Fibroblast of skin of abdomen (primary cell): Measurements from ENCODE around the gene RGL2.
A peak's percentile ranks its signal among the peaks of the same experiment; 100 is the strongest.

ENCODE experiments used
- DNase-seq: peaks from one replicate; pipeline ENCODE4 v3.0.0-alpha.2; 2013

RGL2 gene

DNA sequence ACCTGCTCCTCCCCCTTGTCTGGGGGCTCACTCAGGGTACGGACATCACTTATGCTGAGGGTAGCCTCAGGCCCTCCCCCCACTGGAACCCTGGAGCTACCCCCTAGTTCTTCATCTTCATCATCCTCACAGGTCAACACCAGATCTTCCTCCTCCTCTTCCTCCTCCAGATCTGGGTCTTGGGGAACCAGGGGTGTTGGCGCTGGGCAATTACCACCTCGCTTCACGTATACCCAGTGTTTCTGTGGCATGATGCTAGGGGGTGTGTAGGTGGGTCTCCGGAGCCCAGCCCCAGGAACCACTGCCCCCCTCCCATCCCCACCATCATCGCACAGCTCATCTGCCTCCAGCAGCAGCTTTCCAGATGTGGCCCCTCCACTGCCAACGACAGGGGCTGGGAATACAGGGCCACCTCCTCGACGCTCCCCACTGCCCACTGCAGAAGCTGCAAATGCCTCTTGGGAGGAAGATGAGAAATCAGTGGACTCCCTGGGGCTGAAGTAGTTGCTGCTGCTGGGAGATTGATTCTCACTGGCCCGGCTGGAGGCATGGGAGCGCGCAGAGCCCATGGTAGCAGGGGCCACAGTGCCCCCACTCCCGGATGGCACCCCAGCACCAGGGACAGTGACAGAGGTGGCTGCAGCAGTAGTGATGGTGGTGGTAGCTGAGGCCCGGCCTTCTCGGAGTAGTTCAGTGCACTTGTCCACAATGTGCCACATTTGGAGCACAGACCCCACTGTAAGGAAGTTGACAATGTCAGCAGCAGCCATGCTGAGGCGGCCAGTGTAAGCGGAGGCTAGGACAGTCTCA lies 17.3 kb upstream of the RGL2 start:
- no peak for DNase-seq

DNA sequence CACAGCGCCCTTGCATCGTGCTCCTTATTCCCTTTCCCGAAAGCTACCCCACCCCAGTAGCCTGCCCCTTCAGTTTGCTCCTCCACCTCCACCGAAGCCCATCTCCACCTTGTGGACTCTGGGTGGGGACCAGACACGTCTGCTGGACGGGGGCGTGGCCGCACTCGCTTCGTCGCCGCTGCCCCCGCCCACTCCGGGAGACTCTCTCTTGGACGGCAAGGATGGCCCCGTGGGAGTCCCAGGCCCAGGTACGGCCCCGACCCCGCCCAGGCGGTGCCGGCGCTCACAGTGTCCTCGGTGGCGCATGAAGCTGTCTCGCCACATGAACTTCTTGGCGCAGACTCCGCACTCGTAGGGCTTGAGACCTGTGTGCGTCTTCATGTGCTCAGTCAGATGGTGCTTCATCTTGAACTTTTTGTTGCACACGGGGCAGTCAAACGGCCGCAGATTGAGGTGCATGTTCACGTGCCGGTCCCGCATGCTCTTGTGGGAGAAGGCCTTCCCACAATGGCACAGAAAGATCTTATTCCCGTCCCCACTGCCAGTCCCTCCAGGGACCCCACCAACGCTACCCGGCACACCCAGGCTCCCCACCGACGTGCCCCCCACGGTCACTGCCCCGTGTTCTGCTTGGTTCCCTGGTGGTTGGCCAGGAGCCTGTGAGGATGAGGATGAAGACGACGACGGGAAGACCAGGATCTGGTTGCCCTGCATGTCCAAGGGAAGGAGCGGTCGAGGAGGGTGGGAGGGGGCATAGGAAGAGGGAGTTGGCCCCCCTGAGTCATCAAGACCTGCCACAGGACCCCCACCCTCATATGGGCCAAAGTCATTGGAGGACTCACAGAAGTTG lies 16.4 kb upstream of the RGL2 start:
- no peak for DNase-seq

DNA sequence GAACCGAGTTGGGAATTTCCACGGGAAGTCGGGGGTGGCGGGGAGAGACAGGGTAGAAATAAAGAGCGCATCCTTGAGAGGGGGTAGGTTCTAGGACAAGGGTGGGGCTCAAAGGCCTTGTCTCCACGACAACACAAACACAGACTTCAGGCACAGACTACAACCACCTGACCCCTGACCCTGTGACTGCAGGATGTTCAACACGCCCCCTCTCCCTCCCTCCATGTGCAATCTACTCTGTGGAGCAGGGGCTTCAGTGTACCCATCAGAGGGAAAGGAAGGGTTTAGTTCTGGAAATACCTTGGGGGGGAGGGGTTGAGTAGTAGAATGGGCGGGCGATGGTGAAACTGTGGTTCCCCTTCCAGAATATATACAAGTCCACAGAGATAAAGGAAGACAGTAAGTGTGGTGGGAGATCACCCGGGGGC lies 15.8 kb upstream of the RGL2 start:
- peak; percentile 77 for DNase-seq

DNA sequence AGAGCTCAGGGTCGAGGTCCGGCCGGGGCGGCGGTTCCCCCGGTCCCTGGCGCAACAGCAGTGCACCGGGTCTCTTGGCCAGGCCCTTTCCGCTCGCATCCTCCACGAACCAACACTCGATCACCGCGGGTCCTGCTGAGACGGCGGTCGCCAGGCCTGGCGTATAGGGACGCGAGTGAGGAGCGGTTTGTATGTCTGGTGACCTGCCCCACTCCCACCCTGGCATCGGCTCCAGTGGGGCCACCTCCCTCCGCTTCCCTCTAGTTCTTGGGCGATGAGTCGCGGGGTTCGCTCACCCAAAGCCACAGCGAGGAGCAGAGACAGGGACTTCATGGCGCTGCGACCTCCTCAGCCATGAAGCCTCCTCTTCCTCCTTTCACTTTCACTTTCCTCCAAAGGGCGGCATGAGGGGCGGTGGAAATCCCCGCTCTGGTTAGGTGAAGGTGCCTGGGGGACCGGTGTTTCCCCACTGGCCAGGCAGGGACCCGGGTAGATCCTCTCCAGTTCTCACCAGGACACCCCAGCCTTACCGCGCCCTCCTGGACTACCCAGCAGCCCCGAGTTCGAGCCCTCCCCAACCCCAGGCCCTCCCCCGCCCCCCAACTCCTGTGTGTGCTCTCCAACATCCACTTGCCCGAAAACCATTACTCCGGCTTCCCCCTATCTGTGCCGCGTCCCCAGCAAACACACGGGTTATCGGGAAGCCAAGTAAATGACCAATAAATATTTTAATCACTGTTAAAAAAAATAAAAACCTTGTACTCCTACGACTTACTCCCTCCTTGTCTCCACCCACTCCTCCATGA lies 15.2 kb upstream of the RGL2 start, which contains the start of gene TAPBP:
TSS of gene TAPBP (minus strand) at position 370 of the 806 bp plus-strand sequence. CDS start at position 333, 37 bp downstream.
- peak; percentile 55 for DNase-seq

DNA sequence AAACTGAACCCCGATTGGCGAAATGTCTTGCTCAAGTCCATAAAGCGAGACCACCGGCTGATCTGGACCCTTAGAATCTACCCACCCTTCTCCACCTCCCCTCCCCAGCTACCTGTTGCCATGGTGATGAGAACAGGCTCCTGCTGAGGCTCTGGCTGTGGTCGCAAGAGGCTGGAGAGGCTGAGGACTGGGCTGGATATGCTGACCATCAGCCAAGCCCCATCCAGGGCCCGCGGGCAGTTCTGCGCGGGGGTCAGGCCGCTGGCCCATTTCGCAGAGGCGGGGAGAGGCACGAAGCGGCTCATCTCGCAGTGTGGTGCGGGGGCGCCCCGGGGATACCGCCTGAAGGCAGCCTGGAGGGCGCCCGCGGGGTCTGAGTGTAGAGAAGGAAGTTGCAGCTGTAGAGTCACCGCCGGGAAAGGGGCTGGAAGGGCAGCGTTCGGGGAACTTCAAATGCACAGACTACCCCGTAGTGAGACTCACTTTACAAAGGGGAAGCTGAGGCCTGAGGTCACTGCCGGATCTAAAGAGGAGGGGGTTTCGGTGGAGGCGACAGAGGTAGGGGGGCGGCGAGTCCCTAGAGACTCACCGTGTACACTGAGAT lies 14.5 kb upstream of the RGL2 start:
- DNase-seq: peak; percentile 11

DNA sequence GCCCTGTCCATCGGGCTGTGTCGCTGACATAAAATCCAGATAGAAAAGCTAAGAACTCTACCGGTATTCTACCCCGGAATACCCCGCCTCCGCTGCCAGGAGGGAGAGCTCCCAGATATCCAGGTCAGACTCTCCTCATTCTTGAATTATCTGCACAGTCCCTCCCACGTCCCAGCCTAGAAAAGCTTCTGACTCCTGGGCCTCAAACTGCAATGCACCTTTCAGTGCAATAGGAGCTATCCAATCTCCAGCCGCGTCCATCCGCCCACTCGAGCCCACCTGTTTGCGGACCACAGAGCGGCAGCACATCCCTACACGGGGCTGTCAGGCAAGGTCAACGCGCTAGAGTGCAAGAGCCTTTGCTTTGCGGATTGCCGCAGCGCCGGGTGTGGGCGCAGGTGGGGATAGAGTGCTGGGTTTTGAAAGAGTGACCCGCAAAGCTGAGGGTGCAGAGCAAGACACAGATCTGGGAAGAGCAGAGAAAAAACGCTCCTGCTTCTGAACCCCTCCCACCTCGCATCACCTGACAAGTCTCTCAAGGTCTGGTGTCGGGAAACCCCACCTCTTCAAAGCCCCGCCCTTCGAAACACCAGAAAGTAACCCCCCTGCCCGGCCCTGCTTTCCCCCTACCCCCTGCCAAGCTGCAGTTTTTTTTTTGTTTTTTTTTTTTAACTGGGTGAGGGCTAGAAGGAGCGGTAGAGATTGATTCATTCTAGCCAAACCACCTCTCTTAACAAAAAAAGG lies 13.8 kb upstream of the RGL2 start:
- DNase-seq: peak; percentile 48

DNA sequence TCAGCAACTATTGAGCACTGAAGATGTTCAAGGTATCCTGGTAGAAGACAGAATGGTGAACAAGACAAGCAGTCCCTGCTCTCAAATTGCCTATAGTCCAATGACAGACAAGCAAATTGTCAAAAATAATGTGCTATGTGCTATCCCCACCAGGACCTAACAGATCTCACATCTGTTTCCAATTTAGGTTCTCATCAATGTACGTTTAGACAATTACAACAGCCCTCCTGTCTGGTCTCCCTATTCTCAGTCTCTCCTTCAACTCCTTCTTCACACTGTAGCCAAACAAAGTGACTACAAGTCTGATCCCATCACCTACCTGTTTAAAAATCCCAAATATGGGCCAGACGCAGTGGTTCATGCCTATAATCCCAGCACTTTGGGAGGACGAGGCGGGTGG lies 7.6 kb upstream of the RGL2 start:
- DNase-seq: no peak

DNA sequence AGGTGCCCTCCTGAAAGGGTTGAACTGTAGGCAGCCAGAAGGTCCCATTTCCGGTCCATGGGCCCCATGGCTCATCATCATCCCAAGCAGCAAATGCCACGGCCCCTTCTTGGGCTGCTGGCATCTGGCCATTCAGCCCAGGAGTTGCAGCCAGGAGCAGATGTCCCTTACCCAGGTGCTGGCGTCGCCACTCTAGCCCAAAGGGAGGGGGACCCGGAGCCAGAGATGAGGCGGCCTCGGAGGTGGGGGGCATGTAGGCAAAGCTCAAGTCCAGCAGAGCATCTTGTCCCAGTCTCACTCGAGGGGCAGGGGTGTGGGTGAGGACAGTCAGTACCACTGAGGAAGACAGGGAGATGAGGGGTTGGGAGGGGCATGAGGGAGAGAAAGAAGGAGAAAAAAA lies 6.3 kb upstream of the RGL2 start:
- no peak for DNase-seq

DNA sequence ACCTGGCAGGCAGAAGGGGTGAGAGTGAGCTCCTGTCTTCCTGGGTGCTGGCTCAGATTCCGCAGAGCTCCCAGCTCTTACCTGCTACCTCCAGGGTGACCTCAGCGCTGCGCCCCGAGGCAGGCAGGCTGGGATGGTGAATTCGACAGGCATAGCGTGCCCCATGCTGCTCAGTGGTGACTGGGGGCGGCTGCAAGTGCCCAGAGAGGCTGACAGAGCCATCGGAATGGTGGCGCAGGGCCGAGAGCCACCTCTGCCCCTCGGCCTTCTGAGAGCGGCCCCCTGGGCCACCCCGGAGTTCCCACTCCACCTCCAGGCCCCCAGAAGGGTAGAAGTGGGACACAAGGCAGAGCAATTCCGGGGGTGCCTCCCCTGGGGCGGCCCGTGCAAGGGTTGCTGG lies 5.5 kb upstream of the RGL2 start:
- no peak for DNase-seq

DNA sequence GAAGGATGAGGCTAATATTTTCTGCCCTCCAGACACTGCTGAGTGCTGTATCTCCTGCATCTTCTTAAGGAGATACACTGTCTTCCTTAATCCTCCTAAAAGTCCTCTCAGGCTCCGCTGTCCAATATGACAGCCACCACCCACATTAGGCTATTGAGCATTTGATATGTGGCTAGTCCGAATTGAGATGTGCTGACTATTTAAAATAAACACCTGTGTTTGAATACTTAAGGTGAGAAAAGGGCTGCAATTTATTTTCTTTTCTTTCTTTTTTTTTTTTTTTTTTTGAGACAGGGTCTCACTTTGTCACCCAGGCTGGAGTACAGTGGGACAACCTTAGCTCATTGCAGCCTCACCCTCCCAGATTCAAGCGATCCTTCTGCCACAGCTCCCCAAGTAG lies 3.1 kb upstream of the RGL2 start:
- DNase-seq: no peak

DNA sequence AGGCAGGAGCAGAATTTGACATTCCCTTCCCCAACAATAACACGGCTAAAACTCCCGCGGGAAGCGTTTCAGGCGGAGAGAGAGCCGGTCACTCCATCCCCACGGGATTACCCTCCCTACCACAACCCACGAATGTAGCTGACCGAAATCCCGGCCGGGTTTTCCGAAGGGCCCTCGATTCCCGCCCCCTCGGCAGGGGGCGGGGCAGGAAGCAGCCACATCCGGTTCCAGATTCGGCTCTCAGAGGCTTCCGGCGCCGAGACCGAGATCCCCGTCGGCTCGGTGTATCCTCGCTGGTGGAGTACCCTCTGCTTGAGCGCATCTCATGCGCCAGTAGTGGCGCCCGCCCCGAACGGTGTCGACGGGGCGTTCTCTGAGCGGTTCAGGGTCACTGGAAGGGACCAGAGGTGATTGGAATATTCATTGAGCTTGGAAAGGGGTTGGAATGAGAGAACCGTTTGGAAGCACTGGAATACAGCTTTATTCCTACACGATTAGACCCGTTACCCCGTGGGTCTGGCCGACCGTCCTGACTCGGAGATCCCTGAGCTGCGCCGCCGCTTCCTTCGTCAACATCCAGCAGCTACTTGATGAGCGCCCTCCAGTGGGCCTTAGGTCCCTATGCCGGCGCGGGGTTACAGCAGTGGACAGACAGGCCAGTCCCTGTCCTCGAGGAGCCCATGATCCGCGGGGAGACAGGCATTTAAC lies 649 bp upstream of the RGL2 start:
- DNase-seq: peak; percentile 93

DNA sequence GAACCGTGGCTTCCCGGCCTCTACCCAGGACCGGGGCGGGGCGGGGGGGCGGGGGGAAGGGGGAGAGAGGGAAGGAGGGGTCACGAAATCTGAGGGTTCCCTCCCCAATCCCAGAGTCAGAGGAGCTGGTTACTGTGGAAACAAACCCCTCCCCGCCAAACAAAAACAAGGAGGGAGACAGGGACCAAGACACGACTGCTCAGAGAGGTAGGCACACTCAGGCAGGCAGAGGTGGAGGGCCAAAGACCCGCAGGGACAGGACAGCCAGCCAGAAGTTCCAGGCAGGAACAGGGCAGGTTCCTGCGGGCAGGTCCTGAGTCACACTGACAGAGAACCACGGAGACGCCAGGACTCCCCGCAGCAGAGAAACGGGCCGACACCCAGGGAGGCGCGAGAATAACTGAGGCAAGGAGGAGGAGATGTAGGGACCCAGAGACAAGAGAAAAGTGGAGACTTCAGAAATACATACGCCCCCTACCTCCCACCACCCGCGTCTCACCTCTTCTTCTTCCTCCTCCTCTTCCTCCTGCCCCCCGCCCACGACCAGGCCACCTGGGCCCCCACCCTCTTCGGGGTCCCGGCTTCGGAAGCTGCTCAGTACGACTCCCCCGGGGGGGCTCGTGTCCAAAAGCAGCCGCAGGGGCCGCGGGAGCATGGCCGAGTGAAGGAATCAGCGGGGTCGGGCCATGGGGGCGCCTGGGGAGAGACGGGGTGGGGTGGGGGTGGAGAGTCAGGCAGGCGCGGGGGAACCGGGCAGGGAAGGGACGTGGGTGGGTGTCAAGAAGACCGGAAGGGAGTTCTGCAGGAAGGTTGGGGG lies 578 bp downstream of the RGL2 start:
- peak; percentile 73 for DNase-seq

DNA sequence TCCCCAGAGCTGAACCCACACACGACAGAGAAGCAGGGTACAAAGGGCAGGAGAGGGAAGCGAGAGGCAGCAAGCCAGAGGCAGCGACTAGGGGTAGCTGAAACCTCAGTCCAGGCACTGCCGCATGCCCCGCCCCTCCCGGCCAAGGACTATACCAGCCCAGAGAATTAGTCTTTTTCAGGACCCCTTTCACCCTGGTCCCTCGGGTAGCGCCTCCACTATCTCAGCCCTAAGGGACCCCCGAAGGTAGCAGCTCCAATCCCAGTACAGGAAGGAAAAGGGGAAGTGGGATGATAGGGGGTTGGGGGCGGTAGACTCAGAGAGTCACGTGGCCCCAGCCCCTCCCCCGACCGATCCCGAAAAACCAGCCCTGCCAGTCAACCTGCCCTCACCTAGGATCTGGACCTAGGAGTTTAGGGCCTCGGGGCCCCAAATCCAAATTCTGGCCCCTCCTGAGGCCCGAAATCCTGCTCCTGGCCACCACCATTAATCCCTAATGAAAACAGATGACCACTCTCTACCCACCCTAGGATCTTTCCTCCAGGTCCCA lies 1.3 kb downstream of the RGL2 start:
- no peak for DNase-seq

DNA sequence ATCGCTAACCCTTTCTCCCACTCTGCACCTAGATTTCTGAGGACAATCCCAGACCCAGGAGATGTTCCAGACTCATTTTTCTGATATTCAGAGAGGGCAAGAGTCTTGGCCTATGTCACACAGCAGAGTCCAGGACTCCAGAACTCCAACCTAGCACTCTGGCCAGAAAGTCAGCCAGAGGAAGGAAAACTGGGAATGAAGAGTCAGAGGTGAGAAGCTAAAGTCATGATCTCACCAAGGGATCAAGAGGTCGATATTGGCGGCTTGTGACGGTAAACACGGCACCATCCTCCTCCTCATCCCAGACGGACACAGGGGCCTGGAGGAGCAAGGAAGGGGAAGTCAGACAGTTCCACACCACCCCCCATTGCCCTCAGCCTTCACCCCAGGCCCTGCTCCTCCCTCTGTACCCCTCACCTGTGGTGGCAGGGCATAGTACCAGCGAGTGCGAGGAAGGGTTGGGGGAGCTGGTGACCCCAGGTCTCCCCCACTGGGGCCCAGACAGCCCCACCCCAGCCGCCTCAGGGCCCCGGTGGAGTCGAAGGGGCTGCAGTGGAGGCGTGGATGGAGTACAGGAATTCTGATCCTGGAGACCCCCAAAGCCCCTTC lies 1.8 kb downstream of the RGL2 start:
- no peak for DNase-seq

DNA sequence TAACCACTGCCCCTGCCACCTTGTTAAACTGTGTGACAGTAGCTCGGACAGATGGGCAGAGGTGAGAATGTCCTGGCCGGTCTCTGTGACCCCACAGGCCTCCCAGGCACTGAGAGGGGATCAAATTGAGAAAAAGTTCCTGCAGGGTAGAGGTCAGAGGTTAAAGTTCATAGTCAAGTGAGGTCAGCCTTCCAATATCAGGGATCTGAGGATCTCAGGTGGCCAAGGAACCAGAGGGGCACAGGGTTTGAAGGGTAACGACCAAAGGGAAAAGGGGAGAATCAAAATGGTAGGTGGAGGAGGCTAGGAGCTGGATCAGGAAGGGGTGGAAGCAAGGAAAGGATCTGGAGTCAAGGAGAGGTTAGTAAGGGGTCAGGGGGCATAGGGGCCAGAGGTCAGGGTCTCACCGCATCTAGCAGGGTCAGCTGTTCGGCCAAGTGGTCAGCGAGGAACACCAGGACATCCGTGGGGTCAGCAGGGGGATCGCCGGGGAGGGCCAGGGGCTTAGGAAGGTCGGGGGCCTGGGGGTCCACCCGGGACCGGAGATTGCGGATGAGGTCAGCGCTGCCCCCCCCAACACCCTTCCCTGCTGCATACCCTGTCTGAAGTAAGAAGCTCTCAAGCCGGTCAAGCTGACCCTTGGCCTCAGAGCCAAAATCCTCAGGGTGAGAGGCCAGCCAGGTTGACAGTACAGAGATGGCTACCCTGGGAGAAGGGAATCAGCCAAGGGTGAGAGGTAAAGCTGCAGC lies 2.9 kb downstream of the RGL2 start:
- no peak for DNase-seq

DNA sequence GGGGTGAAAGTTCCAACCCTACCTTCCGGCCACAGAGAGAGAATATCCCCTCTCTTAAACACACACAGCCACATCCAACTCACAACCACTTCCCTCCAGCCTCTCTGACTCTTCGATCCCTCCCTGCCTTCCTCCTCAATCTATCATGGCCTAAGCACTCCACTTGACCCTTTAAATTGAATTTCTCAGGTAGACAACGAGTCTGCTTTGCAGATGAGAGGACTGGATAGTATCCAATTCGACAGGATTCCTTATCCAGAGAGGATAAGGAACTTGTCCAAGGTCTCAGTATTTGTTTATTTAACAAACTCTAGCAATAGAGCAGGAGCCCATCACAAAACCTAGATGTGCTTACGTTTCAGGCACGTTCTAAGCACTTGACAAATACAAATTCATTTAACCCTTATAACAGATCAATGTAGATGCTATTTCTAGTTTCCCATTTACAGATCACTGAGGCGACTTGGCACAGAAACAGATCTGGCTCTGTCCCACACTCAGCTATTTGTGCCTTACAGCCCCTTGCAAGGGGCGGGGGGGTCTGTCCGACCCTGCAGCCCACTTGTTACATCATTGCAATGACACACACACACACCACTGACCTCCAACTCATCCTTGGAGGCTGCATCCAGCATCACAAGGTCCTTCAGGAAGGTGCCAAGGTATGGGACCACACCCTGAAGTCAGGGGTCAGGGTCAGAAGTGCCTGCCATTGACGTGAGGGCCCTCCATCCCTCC lies 4.5 kb downstream of the RGL2 start:
- no peak for DNase-seq

DNA sequence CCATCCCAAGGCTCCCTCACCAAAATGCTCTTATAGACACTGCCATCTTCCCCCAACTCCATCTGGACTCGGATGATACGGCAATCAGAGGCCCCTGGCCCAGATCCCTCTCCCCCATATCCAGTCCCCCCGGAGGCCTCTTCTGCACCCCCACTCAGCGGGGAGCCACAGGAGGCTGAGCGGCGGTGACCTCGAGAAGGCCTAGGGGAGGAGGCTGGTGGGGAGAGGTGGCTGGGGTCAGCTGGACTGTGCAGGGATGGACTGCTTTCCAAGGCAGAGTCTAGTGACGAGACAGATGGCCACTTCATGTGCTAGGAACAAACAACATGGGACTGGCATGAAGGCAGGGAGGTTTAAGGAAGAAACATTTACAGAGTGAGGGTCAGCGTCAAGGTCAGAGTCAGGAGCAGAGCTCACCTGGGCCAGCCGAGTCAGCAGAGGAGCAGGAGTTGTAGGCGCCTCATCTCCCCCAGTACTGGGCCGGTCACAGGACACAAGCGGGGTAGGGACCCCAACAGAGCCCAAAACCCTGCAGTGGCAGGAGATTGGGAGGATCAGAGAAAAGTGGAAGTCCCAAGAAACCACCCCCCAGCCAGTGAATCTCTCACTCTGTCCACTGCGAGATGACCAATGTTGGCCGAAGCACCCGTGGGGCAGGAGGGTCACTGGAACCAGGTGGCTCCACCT lies 5.6 kb downstream of the RGL2 start:
- DNase-seq: no peak
